ENCODE data around the gene AMY2A.
"Not testable (repeated sequence)": the region's sequence is repeated elsewhere in the genome, so short reads cannot be mapped to it uniquely, and the experiment has no call there.

GRCh38 chr1:103627436-103627835 is 10.2 kb downstream of the AMY2A start:
- not testable (repeated sequence) for TF ChIP-seq CTCF (conservative IDR thresholded peaks at IDR 0.05 in 1 of 2, IDR thresholded peaks at IDR 0.05 in 1 of 2; ENCODE audit: extremely low read depth in 1 of 2, insufficient read depth in 1 of 2, low read depth in 1 of 2, low read length in 2 of 2); EZH2 (IDR thresholded peaks at IDR 0.05; ENCODE audit: borderline replicate concordance, low read length)
